IPS-NIHi7 (cell line): ENCODE results near the gene PLEKHM3.

Experiments
- DNase-seq: peaks from one replicate; pipeline ENCODE4 v3.0.0; 2012; ENCODE audit warnings: mixed read lengths; ENCODE audit errors: extremely low spot score

The PLEKHM3 gene

GRCh38 chr2:207887500-207887899 lies 137.8 kb downstream of the PLEKHM3 start:
- DNase-seq: no peak

DNA sequence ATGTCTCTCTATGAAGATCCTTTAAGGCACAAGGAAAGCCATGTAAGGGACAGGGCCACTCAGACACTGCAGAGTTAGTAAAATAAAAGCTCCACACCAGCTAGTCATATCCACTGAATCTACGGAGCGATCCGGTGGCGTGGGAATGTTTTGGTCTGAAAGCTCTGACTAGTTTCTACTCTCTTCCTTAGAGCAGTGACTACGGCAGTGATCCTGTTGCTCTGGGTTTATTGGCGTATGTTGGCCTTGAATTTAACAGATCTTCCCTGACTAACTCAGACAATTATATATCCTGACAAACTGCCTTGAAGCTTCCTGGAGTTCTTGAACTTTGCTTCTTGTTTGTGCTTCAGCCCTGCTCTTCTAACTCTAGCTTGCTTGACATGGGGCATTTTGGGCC lies 140.3 kb downstream of the PLEKHM3 start:
- no peak for DNase-seq

- no peak for DNase-seq
These were observed 141.2 kb downstream of the PLEKHM3 start for GRCh38 chr2:207884127-207884526.

- no peak for DNase-seq
These were observed 142.1 kb downstream of the PLEKHM3 start for GRCh38 chr2:207883002-207883780.

- no peak for DNase-seq
These were observed 143.4 kb downstream of the PLEKHM3 start for GRCh38 chr2:207881902-207882301.

DNA sequence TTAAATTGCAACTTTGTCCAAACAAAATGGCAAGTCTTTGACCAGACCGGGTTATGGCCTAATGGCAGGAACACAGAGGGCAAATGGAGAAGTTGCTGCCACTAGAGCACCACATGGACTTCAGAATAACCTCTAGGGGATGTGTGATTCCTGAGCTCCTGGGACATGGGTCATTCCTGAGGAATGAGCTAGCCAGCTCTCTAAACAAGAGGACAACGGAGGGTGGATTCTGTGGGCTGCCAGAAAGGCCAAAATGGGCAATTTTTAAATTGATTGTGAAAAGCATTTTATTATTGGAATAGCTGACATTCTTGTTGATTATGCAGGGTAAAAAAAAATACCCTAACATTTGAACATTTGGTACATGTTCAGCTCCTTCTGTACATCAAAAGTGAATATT lies 145.8 kb downstream of the PLEKHM3 start:
- no peak for DNase-seq

DNA sequence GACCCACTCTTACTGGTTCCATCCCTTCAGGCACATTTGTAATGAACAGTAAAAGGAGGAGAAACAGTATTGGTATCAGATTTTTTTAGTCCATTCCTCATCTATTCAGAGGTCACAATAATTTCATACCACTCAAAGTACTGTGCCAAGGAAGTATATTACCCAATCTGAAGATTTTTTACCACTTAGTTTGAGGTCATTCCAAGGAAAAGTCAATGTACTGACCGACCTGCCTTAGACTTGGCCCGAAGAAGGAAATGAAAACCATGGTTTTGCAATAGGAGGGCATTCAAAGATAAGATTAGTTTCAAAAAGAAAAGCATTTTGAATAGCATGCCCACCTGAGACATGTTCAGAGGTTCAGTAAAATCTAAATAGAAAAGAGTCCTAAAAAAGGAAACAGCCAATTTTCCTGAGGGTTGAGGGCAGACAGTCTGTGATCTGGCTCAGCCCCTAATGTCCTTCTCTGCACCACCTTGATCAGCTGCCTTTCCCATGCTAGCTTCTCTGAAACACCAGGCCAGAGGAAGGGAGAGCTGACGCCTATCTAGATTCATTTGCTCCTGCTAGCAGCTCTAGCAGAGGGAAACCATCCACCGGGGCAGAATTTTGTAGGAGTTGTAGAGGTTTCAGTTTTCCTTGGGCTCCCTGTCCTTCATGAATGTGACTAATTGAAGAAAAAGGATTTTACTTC lies 148.3 kb downstream of the PLEKHM3 start:
- no peak for DNase-seq

GRCh38 chr2:207875473-207876212 lies 149.7 kb downstream of the PLEKHM3 start:
- DNase-seq: no peak

DNA sequence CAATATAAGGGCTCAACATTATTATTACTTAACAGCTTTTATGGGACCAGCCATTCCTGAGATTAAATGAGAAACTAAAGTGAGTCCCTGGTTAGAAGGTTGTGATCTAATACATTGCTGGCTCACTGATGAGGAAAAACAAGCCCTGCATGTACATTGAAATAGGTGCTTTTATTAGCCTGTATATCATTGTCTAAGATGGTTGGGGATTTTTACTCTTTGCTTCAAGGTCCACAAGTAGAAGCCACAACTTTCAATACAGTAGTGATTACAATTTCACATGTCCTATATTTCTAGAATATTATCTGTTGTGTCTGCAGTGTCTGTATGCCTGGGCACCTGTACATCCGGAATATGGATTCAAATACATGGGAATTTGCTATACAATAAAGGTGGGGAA lies 151.5 kb downstream of the PLEKHM3 start:
- DNase-seq: no peak

GRCh38 chr2:207871911-207872310 lies 153.4 kb downstream of the PLEKHM3 start:
- DNase-seq: no peak

DNA sequence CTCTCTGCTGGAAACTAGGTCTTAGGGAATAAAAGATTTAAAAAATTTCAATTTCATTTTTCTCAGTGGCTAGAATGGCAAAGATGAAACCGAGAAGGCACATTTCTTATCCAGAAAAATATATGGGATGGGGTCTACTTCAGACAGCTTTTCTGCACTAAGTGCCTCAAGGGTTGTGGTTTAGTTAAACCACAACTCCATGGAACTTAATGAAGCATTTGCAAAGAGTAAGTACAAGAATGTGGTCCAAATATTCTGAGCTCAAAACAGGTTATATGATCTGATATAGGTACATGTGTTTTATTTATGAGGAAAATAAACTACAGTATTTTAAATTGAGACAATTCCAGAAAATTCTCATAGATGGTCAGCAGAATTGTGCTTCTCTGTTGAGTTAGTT lies 153.8 kb downstream of the PLEKHM3 start:
- DNase-seq: no peak

- DNase-seq: no peak
These were observed 154.5 kb downstream of the PLEKHM3 start for GRCh38 chr2:207870814-207871213.

DNA sequence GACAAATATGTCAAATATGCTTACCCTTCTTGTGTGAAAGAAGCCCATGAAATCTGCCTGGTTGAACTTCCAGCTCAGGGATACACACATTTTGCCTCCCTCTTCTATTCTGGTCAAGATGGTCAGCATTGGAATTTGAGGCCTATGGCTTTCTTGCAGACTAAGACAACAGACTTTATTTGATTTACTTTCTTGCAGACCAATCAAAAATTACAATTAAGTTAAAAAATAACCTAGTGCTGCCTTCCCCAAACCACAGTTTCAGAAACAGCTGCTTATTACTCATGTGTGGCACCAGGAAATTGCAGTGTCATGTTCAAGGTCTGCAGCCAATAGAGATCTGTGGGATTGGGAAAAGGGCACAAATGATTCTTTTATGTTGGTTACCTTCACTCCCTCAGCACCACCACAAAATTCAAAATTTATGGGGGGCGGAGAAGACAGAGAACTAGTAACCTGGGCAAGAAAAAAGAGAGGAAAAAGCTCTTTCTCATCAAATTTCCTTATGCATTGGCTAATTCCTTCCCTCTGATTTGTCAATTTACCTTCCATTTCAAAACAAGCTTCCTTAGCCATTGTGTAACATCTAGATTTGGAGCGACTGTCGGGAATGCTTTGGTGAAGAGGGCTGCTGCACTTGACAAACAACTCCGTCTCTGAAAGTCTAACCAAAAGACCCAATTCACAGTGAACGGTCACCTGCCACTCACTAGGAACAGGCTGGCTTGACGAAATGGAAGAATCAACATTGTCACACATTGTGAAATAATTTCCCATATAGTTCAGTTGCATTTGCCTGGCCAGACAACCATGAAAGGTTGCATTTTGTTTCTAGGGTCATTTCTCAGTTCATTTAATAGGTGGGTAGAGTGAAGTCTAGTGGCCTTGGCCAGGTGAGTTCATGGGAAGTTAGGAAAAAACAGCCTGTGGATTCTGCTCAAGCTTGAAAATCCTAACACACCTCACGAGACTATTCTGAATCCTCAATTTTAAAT lies 155.2 kb downstream of the PLEKHM3 start:
- DNase-seq: no peak

GRCh38 chr2:207868855-207869596 lies 156.3 kb downstream of the PLEKHM3 start:
- no peak for DNase-seq

DNA sequence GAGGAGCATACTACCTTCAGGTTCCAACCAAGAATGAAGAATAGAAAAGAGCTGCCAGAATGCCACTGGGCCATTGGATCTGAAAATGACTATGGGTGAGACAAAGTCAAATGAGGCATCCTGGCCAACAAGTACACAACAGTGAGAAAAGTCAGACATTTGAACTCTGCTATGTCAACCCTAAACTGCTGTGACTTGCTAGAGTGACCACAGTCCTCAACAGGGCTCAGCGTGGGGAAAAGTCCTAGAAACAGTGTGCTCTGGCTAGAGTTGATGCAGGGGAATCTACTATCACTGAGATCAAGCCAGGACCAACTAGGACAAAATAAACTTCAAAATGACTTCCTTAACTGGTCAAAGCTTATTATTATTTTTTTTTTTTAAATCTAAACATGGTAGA lies 157.4 kb downstream of the PLEKHM3 start:
- DNase-seq: no peak

DNA sequence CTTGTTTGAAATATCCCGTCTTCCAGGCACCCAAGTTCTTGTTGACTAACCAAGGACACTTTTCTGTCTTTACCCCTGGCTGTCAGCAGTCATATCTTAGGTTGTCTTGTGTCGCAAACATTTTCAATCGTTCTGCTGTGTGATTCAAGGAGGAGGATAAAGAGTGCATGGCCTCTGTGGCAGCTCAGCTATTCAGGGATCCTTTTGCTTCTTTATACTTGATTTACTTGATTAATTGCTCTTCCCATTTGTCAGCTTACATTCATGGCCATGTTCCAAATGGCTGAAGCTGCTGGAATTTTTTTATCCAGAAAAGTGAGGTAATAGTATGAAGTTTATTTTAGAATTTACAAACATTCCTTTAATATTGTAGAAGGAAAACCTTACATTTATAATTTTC lies 158.3 kb downstream of the PLEKHM3 start:
- no peak for DNase-seq

DNA sequence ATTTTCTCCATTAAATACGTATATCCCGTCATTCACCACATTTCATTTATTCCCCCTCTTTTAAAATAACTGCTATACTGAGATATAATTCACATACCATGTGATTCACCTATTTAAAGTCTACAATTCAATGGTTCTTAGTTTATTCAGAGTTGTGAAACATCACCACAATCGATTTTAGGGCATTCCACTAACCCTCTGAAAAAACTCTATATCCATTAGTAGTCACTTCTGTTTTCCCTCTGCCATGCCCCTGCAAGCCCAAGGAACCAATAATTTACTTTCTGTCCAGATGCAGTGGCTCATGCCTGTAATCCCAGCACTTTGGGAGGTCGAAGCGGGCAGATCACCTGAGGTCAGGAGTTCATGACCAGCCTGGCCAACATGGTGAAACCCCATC lies 160.1 kb downstream of the PLEKHM3 start:
- DNase-seq: no peak

- DNase-seq: no peak
These were observed 162.0 kb downstream of the PLEKHM3 start for GRCh38 chr2:207863345-207863744.

DNA sequence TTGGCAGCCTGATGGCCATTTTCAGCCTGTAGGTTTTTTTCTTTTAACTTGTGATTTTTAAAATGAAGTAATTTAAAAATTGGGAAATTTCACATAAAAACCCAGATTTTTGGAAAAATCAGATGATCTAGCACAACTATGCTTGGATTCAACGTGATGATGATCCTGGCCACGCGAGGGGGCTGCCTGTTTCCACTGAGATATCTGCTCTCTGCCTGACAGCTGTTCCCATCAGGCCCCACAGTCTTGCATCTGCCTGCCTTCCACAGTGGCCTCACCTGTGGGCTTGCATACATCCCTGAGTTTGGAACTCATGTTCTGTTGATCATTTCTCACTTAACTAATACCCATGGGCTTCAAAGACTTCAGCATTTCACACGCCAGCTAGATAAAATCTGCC lies 163.5 kb downstream of the PLEKHM3 start:
- DNase-seq: no peak

GRCh38 chr2:207860685-207861084 lies 164.6 kb downstream of the PLEKHM3 start:
- no peak for DNase-seq

DNA sequence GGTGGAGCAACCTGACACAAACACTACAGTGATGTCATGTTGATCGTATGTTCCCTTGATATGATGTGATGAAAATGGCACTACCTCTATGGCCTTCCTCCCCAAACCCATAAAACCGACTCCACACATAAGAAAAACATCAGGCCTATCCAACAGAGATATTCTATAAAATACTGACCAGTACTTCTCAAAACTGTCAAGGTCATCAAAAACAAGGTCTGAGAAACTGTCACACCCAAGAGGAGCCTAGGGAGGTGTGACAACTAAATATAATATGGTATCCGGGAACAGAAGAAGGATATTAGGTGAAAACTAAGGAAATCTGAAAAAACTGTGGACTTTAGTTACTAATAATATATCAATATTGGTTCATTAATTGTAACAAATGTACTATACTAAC lies 169.7 kb downstream of the PLEKHM3 start:
- no peak for DNase-seq
